Astrocyte of the cerebellum (primary cell): ENCODE measurements around the gene OVAAL.

Source experiments
- DNase-seq: peaks from one replicate; pipeline ENCODE4 v3.0.0-alpha.2; 2011; ENCODE audit warnings: low read depth
- H3K4me3 ChIP-seq: 2 replicates; pipeline ENCODE4 v1.5.1; 2011; ENCODE audit warnings: mild to moderate bottlenecking, low read depth, low read length, moderate library complexity
- in situ Hi-C: cut with HindIII; loops from 2 replicates; pipeline ENCODE4 v1.10.0; 2017; ENCODE audit warnings: low sequenced_read_pairs
- TF ChIP-seq, protein P1 (sequence below): IDR thresholded peaks from 2 replicates; pipeline ENCODE4 v1.5.1; 2012; ENCODE audit warnings: low read length, low read depth, moderate library complexity, mild to moderate bottlenecking; ENCODE audit errors: missing control alignments

Gene OVAAL

DNA sequence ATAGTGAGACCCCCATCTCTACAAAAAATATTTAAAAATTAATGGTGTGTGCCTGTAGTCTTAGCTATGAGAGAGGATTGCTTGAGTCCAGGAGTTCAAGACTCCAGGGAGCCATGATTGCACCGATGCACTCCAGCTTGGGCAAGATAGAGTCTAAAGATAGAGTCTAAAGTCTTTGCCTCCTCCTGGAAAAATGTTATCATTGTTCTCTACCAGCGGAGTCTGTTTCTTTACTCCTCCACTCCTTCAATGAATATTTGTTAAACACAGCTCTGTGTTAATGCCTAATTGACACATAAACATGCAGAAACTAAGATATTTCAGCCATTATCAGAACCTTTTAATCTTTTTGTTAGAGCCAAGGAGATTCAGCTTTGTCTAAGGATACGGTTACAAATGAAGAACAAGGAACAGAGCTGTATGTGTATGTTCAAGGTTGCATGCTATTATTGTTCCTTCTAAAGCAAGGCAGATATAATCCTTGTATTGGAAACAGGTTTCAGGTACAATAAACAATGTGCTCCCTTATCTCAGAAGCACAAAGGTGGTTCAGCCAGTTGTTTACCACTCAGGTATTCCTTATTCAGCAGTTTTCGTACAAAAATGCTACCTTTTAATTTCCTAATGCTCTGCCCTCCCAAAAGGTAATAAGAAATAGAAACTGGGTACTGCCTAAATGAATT, 15.4 kb downstream of the OVAAL start:
- DNase-seq, result no peak
- TF ChIP-seq, protein P1, sequence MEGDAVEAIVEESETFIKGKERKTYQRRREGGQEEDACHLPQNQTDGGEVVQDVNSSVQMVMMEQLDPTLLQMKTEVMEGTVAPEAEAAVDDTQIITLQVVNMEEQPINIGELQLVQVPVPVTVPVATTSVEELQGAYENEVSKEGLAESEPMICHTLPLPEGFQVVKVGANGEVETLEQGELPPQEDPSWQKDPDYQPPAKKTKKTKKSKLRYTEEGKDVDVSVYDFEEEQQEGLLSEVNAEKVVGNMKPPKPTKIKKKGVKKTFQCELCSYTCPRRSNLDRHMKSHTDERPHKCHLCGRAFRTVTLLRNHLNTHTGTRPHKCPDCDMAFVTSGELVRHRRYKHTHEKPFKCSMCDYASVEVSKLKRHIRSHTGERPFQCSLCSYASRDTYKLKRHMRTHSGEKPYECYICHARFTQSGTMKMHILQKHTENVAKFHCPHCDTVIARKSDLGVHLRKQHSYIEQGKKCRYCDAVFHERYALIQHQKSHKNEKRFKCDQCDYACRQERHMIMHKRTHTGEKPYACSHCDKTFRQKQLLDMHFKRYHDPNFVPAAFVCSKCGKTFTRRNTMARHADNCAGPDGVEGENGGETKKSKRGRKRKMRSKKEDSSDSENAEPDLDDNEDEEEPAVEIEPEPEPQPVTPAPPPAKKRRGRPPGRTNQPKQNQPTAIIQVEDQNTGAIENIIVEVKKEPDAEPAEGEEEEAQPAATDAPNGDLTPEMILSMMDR, result no peak
- in situ Hi-C loops, result no loop called here
- no peak overlapping the region for H3K4me3 ChIP-seq

DNA sequence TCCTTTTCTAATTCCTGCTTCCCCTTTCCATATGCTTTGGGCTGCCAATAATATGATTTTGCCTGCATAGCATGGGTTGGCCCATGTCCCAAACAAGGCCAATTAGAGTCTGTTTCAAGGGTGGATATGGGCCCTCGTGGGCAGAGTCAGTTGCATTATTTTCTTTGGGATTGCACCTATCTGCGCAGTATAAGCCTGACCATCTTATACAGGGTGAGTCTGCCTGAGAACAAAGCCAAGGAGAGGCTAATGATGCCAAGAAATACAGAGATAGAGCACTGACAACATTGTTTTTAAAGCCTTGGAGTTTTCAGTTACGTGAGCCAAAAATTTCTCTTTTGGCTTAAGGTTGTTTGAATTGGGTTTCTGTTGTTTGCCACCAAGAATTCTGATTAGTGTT, 18.6 kb downstream of the OVAAL start:
- no peak for DNase-seq
- no peak overlapping the region for H3K4me3 ChIP-seq
- TF ChIP-seq, protein P1, result no peak
- in situ Hi-C loops, result no loop called here

DNA sequence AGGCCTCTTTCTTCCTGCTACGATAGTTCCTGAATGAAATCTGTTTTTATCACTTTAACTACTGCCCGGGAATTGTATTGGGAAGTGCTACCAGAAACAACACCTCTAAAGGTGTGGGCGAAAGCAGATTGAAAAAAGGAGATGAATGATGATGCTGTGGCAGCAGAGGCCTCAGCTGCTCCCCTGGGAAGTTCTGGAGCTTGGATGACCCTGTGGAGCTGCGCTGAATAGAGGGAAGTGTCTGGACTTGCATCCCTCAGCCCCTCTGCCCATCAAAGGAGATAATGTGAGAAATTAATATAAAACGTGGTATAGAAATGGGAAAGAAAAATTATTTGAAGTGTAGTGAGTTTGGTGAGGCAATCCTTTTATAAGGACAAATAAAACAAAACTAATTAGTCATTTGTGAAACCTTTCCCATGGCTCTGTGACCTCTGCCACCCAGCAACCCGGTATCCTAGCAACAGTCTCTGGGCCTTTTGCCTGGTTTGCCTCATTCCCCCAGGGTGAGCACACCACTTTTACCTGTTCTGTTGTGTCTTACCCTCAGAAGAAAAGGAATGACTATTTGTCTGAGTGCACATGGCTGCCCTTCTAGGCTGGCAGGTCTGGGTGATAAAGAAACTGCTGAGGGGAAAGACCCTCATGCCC, 21.3 kb downstream of the OVAAL start:
- no peak for DNase-seq
- TF ChIP-seq, protein P1, result no peak
- in situ Hi-C loops, result no loop called here
- no peak overlapping the region for H3K4me3 ChIP-seq

DNA sequence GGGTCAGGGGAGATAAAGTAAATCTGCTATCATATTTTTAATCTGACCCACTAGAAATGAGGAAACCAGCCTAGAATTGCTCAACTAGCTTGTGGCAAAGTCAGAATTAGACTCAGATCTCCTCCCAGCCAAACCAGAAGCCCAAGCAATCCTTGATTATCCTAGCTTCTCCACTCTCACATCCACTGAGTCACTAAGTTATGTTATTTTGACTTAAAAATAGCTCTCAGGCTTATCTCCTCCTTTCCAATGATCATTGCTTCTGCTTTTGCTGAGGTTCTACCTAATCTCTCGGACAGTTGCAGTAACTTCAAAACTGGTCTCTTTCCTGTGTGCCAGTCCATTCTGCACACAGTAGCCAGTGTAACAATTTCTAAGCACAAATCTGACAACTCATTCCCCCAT, 22.9 kb downstream of the OVAAL start:
- in situ Hi-C loops, result no loop called here
- DNase-seq, result no peak
- no peak overlapping the region for H3K4me3 ChIP-seq
- TF ChIP-seq, protein P1, result no peak

DNA sequence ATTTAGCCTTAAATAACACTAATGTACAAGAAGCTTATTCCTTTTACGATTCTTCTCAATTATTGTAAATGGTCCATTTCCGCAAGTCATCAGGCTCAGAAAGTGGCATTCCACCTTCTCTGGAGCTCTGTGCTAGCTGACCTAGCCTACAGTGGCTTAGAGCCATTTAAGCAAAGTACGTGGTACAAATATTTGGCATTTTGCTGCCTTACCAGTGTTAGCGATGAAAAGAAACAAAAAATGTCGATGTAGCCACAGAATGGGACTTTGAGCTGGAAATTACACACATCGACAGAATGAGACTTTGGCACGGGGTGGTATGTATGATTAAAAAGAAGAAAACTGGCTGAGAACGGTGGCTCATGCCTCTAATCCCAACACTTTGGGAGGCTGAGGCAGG, 26.1 kb downstream of the OVAAL start:
- TF ChIP-seq, protein P1, result no peak
- H3K4me3 ChIP-seq, result no peak overlapping the region
- in situ Hi-C loops, result no loop called here
- no peak for DNase-seq

DNA sequence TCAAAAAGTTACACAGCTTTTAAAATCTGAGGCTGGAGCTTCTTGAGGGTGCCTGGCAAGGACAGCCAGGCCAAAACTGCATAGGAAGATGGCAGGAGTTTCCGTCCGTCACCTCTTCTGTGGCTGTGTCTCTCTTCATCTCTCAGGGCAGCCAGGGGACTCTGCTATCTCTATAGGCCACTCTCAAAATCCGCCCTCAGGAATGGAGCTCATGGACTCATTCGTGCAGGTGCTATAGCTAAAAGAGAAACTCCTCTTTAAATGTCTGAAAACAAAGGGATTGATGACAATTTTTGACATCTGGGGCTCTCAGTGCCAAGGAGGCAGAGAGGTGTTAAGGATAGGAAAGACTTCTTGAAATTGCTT, 27.2 kb downstream of the OVAAL start:
- H3K4me3 ChIP-seq, result no peak overlapping the region
- no peak for DNase-seq
- in situ Hi-C loops, result no loop called here
- TF ChIP-seq, protein P1, result no peak
